ENCODE data around the gene OPA1. TPM values are rescaled to one million over a fixed set of nuclear protein-coding genes. Genes with fewer than 3 reads are reported as not detected.
A peak's percentile ranks its signal among the peaks of the same experiment; 100 is the strongest.

The OPA1 gene
- total RNA-seq, 1 experiment from 2014 or later: 62.5 TPM

- intact Hi-C loops (cut with micrococcal nuclease): no loop called here
- ChIA-PET POLR2A (interaction anchor here (0.7 to 1.0 kb wide), 6 partner anchors 8 to 1078 kb away, joined by 3 to 7 read pairs (median 3); partner anchors contain the start of gene LSG1), CTCF (interaction anchor here (0.6 kb wide), 1 partner anchor 131 kb away, joined by 3 read pairs; no protein-coding TSS in a partner anchor)
- H3K4me3 Mint-ChIP-seq (ENCODE audit: unreplicated experiment): peak overlapping the region; percentile 100
- no peaks in the 10 kb centered on the region for H3K27me3 Mint-ChIP-seq (ENCODE audit: insufficient read depth, unreplicated experiment)
- no peak for TF ChIP-seq CTCF (IDR thresholded peaks at IDR 0.05; ENCODE audit: unreplicated experiment)
- BruUV-seq (replicated peaks): no TSS peak
- H3K36me3 Mint-ChIP-seq (ENCODE audit: insufficient read depth, unreplicated experiment): peaks cover 16% of the 10 kb centered on the region
- peaks cover 42% of the 10 kb centered on the region for H3K4me1 Mint-ChIP-seq (ENCODE audit: insufficient read depth, unreplicated experiment)
- no peaks in the 10 kb centered on the region for H3K9me3 Mint-ChIP-seq (ENCODE audit: unreplicated experiment)
- H3K27ac Mint-ChIP-seq (ENCODE audit: low read depth, unreplicated experiment): peak overlapping the region; percentile 98
- peak; percentile 34 for DNase-seq (ENCODE audit: unreplicated experiment)
Observed at GRCh38 chr3:193593668-193594030, 641 bp downstream of the OPA1 start.

GRCh38 chr3:193594946-193595689 is 2.1 kb downstream of the OPA1 start:
- intact Hi-C loops (cut with micrococcal nuclease): no loop called here
- Mint-ChIP-seq H3K36me3 (ENCODE audit: insufficient read depth, unreplicated experiment) (peaks cover 22% of the 10 kb centered on the region), H3K27me3 (ENCODE audit: insufficient read depth, unreplicated experiment) (no peaks in the 10 kb centered on the region), H3K9me3 (ENCODE audit: unreplicated experiment) (no peaks in the 10 kb centered on the region), H3K27ac (ENCODE audit: low read depth, unreplicated experiment) (no peak overlapping the region), H3K4me1 (ENCODE audit: insufficient read depth, unreplicated experiment) (peaks cover 36% of the 10 kb centered on the region), H3K4me3 (ENCODE audit: unreplicated experiment) (peak overlapping the region; percentile 100)
- POLR2A ChIA-PET: no interaction called here
- CTCF ChIA-PET: interaction anchor here (0.6 to 1.3 kb wide), 4 partner anchors 130 to 1514 kb away, joined by 3 to 6 read pairs (median 4); no protein-coding TSS in a partner anchor
- DNase-seq (ENCODE audit: unreplicated experiment): no peak
- no TSS peak for BruUV-seq (replicated peaks)
- no peak for TF ChIP-seq CTCF (IDR thresholded peaks at IDR 0.05; ENCODE audit: unreplicated experiment)

- Mint-ChIP-seq H3K27me3 (ENCODE audit: insufficient read depth, unreplicated experiment) (no peaks in the 10 kb centered on the region), H3K36me3 (ENCODE audit: insufficient read depth, unreplicated experiment) (peaks cover 22% of the 10 kb centered on the region), H3K27ac (ENCODE audit: low read depth, unreplicated experiment) (no peak overlapping the region), H3K9me3 (ENCODE audit: unreplicated experiment) (no peaks in the 10 kb centered on the region), H3K4me3 (ENCODE audit: unreplicated experiment) (peak overlapping the region; percentile 9), H3K4me1 (ENCODE audit: insufficient read depth, unreplicated experiment) (peaks cover 33% of the 10 kb centered on the region)
- DNase-seq (ENCODE audit: unreplicated experiment): no peak
- ChIA-PET POLR2A (no interaction called here), CTCF (interaction anchor here (0.6 to 1.3 kb wide), 2 partner anchors 783 to 1514 kb away, joined by 5 to 6 read pairs; no protein-coding TSS in a partner anchor)
- no peak for TF ChIP-seq CTCF (IDR thresholded peaks at IDR 0.05; ENCODE audit: unreplicated experiment)
- intact Hi-C loops (cut with micrococcal nuclease): no loop called here
- no TSS peak for BruUV-seq (replicated peaks)
Observed at GRCh38 chr3:193595939-193596487, 3.0 kb downstream of the OPA1 start.

- CTCF ChIA-PET: interaction anchor here (0.6 to 0.7 kb wide), 3 partner anchors 62 to 613 kb away, joined by 3 to 5 read pairs (median 3); no protein-coding TSS in a partner anchor
- Mint-ChIP-seq H3K4me3 (ENCODE audit: unreplicated experiment) (no peak overlapping the region), H3K9me3 (ENCODE audit: unreplicated experiment) (no peaks in the 10 kb centered on the region), H3K27ac (ENCODE audit: low read depth, unreplicated experiment) (no peak overlapping the region), H3K4me1 (ENCODE audit: insufficient read depth, unreplicated experiment) (peaks cover 23% of the 10 kb centered on the region), H3K27me3 (ENCODE audit: insufficient read depth, unreplicated experiment) (no peaks in the 10 kb centered on the region), H3K36me3 (ENCODE audit: insufficient read depth, unreplicated experiment) (peaks cover 29% of the 10 kb centered on the region)
- intact Hi-C loops (cut with micrococcal nuclease): no loop called here
- POLR2A ChIA-PET: no interaction called here
- DNase-seq (ENCODE audit: unreplicated experiment): no peak
- BruUV-seq (replicated peaks): no TSS peak
- no peak for TF ChIP-seq CTCF (IDR thresholded peaks at IDR 0.05; ENCODE audit: unreplicated experiment)
Observed at GRCh38 chr3:193598202-193598601, 5.2 kb downstream of the OPA1 start.

Measured in MCF 10A (cell line).